ENCODE data around the gene CD109. TPM values are rescaled to one million over a fixed set of nuclear protein-coding genes. Genes with fewer than 3 reads are reported as not detected.
"Not testable (repeated sequence)": the region's sequence is repeated elsewhere in the genome, so short reads cannot be mapped to it uniquely, and the experiment has no call there.

Gene CD109
- total RNA-seq, 1 experiment from 2014 or later, result 3.2 TPM

GRCh38 chr6:73680289-73680918 lies 15.6 kb upstream of the CD109 start:
- H3K27me3 ChIP-seq (ENCODE audit: insufficient read depth, low read length), result no peaks in the 10 kb centered on the region
- Mint-ChIP-seq H3K4me1 (peaks cover 0 to under 1% of the 10 kb centered on the region in 2 experiments; a peak in 1 of 4 replicates), H3K9me3 (peaks cover 20 to 29% of the 10 kb centered on the region in 2 experiments), H3K27me3 (ENCODE audit: low read depth) (no peaks in the 10 kb centered on the region), H3K36me3 (ENCODE audit: insufficient read depth in 1 of 3, low read depth in 3 of 3) (peaks cover 11 to 16% (median 16%) of the 10 kb centered on the region in 3 experiments), H3K4me3 (no peak overlapping the region), H3K27ac (no peak overlapping the region)
- H2BK20ac ChIP-seq (ENCODE audit: low read depth, low read length, poor library complexity, severe bottlenecking), result no peak overlapping the region
- H3T11ph ChIP-seq (ENCODE audit: low read length), result no peak overlapping the region
- no peak overlapping the region for H3K56ac ChIP-seq (ENCODE audit: insufficient read length, low read depth, low read length)
- no peaks in the 10 kb centered on the region for H3K79me1 ChIP-seq (ENCODE audit: insufficient read depth, low read depth, low read length, poor library complexity, severe bottlenecking)
- H2BK5ac ChIP-seq (ENCODE audit: insufficient read length, low read length), result no peak overlapping the region
- no CpG with 5 or more reads among the region's 5 CpGs for WGBS (ENCODE audit: extremely low coverage, insufficient read length, low lambda C conversion rate)
- H3K79me2 ChIP-seq (ENCODE audit: insufficient read depth, low read length), result no peaks in the 10 kb centered on the region
- no peak overlapping the region for H4K8ac ChIP-seq (replicated peaks; ENCODE audit: insufficient read length, low read depth, low read length)
- H2BK15ac ChIP-seq (ENCODE audit: low read depth, low read length), result no peak overlapping the region
- H3K4me2 ChIP-seq (ENCODE audit: insufficient read depth, insufficient read length, low read length), result no peak overlapping the region
- TF ChIP-seq CTCF (conservative IDR thresholded peaks at IDR 0.05), result no peak
- H3K27ac ChIP-seq (ENCODE audit: insufficient read length, low read depth, low read length), result no peak overlapping the region
- H3K4ac ChIP-seq (ENCODE audit: low read depth, low read length), result no peak overlapping the region
- H2BK12ac ChIP-seq (ENCODE audit: insufficient read length, low read depth, low read length), result no peak overlapping the region
- H4K20me1 ChIP-seq (ENCODE audit: control insufficient read depth, insufficient read depth, insufficient read length), result no peaks in the 10 kb centered on the region
- no peak overlapping the region for H2AFZ ChIP-seq (ENCODE audit: low read length)
- no peak overlapping the region for H4K91ac ChIP-seq (ENCODE audit: insufficient read length, low read depth, low read length)
- H3K23me2 ChIP-seq (ENCODE audit: insufficient read length, low read depth, low read length, poor library complexity, severe bottlenecking), result no peaks in the 10 kb centered on the region
- H2BK120ac ChIP-seq (ENCODE audit: low read depth, low read length, poor library complexity, severe bottlenecking), result no peak overlapping the region
- no peak overlapping the region for H3K23ac ChIP-seq (ENCODE audit: insufficient read length, low read depth, low read length)
- no peak overlapping the region for H4K5ac ChIP-seq (ENCODE audit: insufficient read length, low read depth, low read length)
- H3K9me3 ChIP-seq (ENCODE audit: control insufficient read depth, low read depth, low read length), result no peaks in the 10 kb centered on the region
- no peak overlapping the region for H3K18ac ChIP-seq (ENCODE audit: insufficient read length, low read depth, low read length)
- DNase-seq, result no peak
- no peak overlapping the region for H3K14ac ChIP-seq (ENCODE audit: insufficient read depth, low read length)
- no peaks in the 10 kb centered on the region for H3K4me1 ChIP-seq (ENCODE audit: insufficient read depth, low read length)
- no peak overlapping the region for H3K9ac ChIP-seq (ENCODE audit: extremely low read depth, insufficient read length, low read length)
- no peak overlapping the region for H2AK5ac ChIP-seq (ENCODE audit: insufficient read length, low read length)

GRCh38 chr6:73683574-73683973 lies 12.4 kb upstream of the CD109 start:
- not testable (repeated sequence) for H4K20me1 ChIP-seq (ENCODE audit: control insufficient read depth, insufficient read depth, insufficient read length); H3K9me3 ChIP-seq (ENCODE audit: control insufficient read depth, low read depth, low read length); H3K4me1 ChIP-seq (ENCODE audit: insufficient read depth, low read length); H2BK12ac ChIP-seq (ENCODE audit: insufficient read length, low read depth, low read length); H3K27ac ChIP-seq (ENCODE audit: insufficient read length, low read depth, low read length); H3K23me2 ChIP-seq (ENCODE audit: insufficient read length, low read depth, low read length, poor library complexity, severe bottlenecking); H2BK5ac ChIP-seq (ENCODE audit: insufficient read length, low read length); H3K18ac ChIP-seq (ENCODE audit: insufficient read length, low read depth, low read length); H3K9ac ChIP-seq (ENCODE audit: extremely low read depth, insufficient read length, low read length); H3K14ac ChIP-seq (ENCODE audit: insufficient read depth, low read length); H2BK15ac ChIP-seq (ENCODE audit: low read depth, low read length); H4K91ac ChIP-seq (ENCODE audit: insufficient read length, low read depth, low read length); H4K8ac ChIP-seq (replicated peaks; ENCODE audit: insufficient read length, low read depth, low read length); H3K23ac ChIP-seq (ENCODE audit: insufficient read length, low read depth, low read length); H2BK20ac ChIP-seq (ENCODE audit: low read depth, low read length, poor library complexity, severe bottlenecking); H3K27me3 Mint-ChIP-seq (ENCODE audit: low read depth); H2AFZ ChIP-seq (ENCODE audit: low read length); H3K4me1 Mint-ChIP-seq; H3K56ac ChIP-seq (ENCODE audit: insufficient read length, low read depth, low read length); H3K27me3 ChIP-seq (ENCODE audit: insufficient read depth, low read length); H3K79me2 ChIP-seq (ENCODE audit: insufficient read depth, low read length); H3K79me1 ChIP-seq (ENCODE audit: insufficient read depth, low read depth, low read length, poor library complexity, severe bottlenecking); H4K5ac ChIP-seq (ENCODE audit: insufficient read length, low read depth, low read length); H3T11ph ChIP-seq (ENCODE audit: low read length); DNase-seq; H3K4ac ChIP-seq (ENCODE audit: low read depth, low read length); H2BK120ac ChIP-seq (ENCODE audit: low read depth, low read length, poor library complexity, severe bottlenecking); H3K4me3 Mint-ChIP-seq; H3K4me2 ChIP-seq (ENCODE audit: insufficient read depth, insufficient read length, low read length); H2AK5ac ChIP-seq (ENCODE audit: insufficient read length, low read length)
- no CpG with 5 or more reads among the region's 2 CpGs for WGBS (ENCODE audit: extremely low coverage, insufficient read length, low lambda C conversion rate)
- Mint-ChIP-seq H3K36me3 (ENCODE audit: insufficient read depth in 1 of 3, low read depth in 3 of 3) (peaks cover 11 to 16% (median 16%) of the 10 kb centered on the region in 3 experiments), H3K9me3 (peaks cover 20 to 29% of the 10 kb centered on the region in 2 experiments), H3K27ac (peak overlapping the region in 1 of 3 experiments; percentile 67; a peak in 1 of 7 replicates)
